Measurements from ENCODE around the gene FBXO11. TPM values are rescaled to one million over a fixed set of nuclear protein-coding genes. Genes with fewer than 3 reads are reported as not detected.
A peak's percentile ranks its signal among the peaks of the same experiment; 100 is the strongest.
"Not testable (repeated sequence)": the region's sequence is repeated elsewhere in the genome, so short reads cannot be mapped to it uniquely, and the experiment has no call there.

Gene FBXO11
- total RNA-seq, 1 donor from 2014 or later, result 15.1 TPM

DNA sequence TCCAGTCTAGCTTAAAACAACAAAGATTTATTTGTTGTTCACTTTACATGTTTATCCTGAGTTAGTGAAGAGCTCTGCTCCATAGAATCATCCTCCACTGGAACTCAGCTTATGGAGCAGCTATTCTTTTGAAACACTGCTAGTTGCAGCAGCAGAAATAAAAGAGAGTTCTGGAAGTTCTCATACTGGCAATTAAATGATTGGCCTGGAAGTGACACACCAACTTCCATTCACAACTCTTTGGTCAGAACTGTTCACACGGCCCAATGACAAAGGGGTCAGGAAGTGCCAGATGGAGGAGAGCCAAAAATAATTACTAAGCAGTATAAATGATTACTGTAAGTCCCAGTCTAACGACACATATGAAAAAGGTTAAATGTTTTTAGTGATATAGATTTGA lies 39.1 kb downstream of the FBXO11 start:
- peaks cover 2 to 13% of the 10 kb centered on the region in 2 donors for H3K4me1 ChIP-seq
- H3K27me3 ChIP-seq, result no peaks in the 10 kb centered on the region
- peak overlapping the region in 1 of 2 donors; percentile 22 for H3K27ac ChIP-seq
- TF ChIP-seq, protein P1, sequence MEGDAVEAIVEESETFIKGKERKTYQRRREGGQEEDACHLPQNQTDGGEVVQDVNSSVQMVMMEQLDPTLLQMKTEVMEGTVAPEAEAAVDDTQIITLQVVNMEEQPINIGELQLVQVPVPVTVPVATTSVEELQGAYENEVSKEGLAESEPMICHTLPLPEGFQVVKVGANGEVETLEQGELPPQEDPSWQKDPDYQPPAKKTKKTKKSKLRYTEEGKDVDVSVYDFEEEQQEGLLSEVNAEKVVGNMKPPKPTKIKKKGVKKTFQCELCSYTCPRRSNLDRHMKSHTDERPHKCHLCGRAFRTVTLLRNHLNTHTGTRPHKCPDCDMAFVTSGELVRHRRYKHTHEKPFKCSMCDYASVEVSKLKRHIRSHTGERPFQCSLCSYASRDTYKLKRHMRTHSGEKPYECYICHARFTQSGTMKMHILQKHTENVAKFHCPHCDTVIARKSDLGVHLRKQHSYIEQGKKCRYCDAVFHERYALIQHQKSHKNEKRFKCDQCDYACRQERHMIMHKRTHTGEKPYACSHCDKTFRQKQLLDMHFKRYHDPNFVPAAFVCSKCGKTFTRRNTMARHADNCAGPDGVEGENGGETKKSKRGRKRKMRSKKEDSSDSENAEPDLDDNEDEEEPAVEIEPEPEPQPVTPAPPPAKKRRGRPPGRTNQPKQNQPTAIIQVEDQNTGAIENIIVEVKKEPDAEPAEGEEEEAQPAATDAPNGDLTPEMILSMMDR (IDR thresholded peaks at IDR 0.05), result no peak
- no peak overlapping the region for H3K4me3 ChIP-seq
- intact Hi-C loops (cut with DNase I), result no loop called here
- H3K9me3 ChIP-seq, result no peaks in the 10 kb centered on the region
- peak in 1 of 2 donors; percentile 73 for DNase-seq (ENCODE audit: low spot score in 2 of 2)
- peaks cover 0 to 3% of the 10 kb centered on the region in 2 donors for H3K36me3 ChIP-seq

DNA sequence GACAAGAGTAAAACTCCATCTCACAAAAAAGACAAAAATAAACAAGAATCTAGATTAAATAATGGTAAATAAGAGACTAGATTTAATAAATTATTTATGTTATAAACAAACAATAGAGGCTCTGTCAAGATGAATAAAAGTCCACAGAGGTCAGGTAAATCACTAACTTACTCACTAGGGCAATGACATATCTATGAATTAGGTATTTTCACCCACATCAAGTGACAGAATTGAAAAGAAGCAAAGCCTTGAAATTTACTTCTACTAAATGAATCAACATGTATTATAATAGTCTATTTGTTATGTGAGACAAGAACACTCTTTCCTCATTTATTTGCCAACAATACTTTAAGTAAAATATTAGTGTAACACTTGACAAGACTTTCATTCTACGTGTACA lies 41.7 kb downstream of the FBXO11 start:
- no peak for DNase-seq (ENCODE audit: low spot score in 2 of 2)
- TF ChIP-seq, protein P1 (IDR thresholded peaks at IDR 0.05), result no peak
- Histone ChIP-seq H3K4me3 (no peak overlapping the region), H3K9me3 (no peaks in the 10 kb centered on the region), H3K36me3 (no peaks in the 10 kb centered on the region), H3K4me1 (peaks cover 6 to 15% of the 10 kb centered on the region in 2 donors), H3K27ac (no peak overlapping the region), H3K27me3 (no peaks in the 10 kb centered on the region)
- intact Hi-C loops (cut with DNase I), result no loop called here

DNA sequence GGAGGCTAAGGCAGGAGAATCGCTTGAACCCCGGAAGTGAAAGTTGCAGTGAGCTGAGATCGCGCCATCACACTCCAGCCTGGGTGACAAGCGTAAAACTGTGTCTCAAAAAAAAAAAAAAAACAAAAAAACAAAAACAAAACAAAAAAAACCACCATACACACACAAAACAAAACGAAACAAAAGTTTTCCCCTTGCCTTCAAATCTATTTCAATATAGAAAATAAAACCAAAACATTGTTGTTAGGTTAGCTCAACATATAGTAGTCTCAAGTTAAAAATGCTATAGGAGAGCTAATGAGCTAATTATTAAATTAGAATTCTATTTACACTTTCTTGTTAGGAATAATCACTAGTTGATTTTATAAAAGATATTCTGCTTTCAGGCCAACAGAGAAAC lies 43.3 kb downstream of the FBXO11 start:
- H3K4me3 ChIP-seq, result no peak overlapping the region
- no peaks in the 10 kb centered on the region for H3K27me3 ChIP-seq
- H3K27ac ChIP-seq, result no peak overlapping the region
- no peak for DNase-seq (ENCODE audit: low spot score in 2 of 2)
- intact Hi-C loops (cut with DNase I), result no loop called here
- H3K36me3 ChIP-seq, result no peaks in the 10 kb centered on the region
- peaks cover 6 to 15% of the 10 kb centered on the region in 2 donors for H3K4me1 ChIP-seq
- no peaks in the 10 kb centered on the region for H3K9me3 ChIP-seq
- TF ChIP-seq, protein P1 (IDR thresholded peaks at IDR 0.05), result no peak

DNA sequence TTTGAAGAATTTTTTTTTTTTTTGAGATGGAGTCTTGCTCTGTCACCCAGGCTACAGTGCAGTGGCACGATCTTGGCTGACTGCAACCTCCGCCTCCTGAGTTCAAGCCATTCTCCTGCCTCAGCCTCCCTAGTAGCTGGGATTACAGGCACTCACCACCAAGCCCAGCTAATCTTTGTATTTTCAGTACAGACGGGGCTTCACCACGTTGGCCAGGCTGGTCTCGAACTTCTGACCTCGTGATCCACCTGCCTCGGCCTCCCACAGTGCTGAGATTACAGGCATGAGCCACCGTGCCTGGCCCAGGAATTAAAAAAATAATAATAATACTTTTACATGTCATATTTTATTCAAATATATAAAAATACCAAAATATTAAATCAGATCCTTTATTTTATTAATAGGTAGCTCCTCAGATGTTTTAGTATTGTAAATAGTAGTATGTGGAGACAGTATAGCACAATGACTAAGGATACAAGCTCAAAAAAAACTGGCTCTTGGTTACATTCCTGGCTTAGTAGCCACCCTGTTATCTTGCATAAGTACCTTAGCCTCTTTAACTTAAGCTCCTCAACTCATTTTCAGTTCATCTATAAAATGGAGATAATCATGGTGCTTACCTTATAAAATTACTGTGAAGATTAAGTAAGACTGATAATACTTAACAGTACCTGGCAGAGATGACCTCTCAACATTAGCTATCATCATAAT lies 53.1 kb downstream of the FBXO11 start:
- H3K9me3 ChIP-seq; H3K27ac ChIP-seq; H3K27me3 ChIP-seq; DNase-seq (ENCODE audit: low spot score in 2 of 2); H3K4me3 ChIP-seq; H3K36me3 ChIP-seq; H3K4me1 ChIP-seq; intact Hi-C loops (cut with DNase I): not testable (repeated sequence)

DNA sequence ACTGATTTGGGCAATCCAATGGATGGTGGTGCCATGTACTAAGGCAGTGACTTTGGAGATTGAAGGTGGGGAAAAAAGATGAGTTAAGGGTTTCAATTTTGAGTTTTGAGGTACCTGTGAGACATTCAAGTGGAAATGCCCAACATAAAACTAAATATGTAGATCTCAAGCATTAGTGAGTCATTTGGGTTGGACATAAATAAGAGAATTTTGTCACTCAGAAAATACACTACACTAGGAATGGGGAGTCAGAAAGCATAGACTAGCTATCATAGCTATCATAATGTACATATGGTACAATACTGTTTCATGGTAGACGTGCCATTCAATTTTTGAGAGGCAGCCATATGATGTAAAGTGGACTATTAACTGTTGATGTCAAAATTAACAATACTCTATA lies 56.1 kb downstream of the FBXO11 start:
- DNase-seq (ENCODE audit: low spot score in 2 of 2), result no peak
- TF ChIP-seq, protein P1 (IDR thresholded peaks at IDR 0.05), result no peak
- no peaks in the 10 kb centered on the region for H3K9me3 ChIP-seq
- H3K27ac ChIP-seq, result no peak overlapping the region
- intact Hi-C loops (cut with DNase I), result no loop called here
- H3K36me3 ChIP-seq, result no peaks in the 10 kb centered on the region
- no peak overlapping the region for H3K4me3 ChIP-seq
- no peaks in the 10 kb centered on the region for H3K27me3 ChIP-seq
- peaks cover 0 to 5% of the 10 kb centered on the region in 2 donors for H3K4me1 ChIP-seq

DNA sequence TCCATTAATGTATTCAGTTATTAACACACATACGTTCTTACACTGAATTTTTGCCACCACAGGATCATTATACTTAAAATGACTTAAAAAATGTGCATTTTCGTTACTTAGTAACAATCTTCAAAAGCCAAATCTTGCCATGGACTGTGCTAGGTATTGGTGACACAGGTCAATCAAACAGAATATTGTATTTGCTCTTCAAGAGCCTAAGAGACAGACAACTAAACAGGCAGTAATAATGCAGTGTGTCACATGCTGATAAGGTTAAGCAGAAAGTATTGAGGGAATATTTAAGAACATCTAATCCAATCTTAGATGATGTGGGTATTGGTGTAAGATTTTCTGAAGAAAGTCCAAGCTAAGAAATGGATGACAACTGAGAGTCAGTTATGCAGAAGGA lies 56.9 kb downstream of the FBXO11 start:
- Histone ChIP-seq H3K9me3 (no peaks in the 10 kb centered on the region), H3K4me1 (peaks cover 0 to 7% of the 10 kb centered on the region in 2 donors), H3K27ac (no peak overlapping the region), H3K4me3 (no peak overlapping the region), H3K36me3 (no peaks in the 10 kb centered on the region), H3K27me3 (no peaks in the 10 kb centered on the region)
- no peak for DNase-seq (ENCODE audit: low spot score in 2 of 2)
- intact Hi-C loops (cut with DNase I), result no loop called here
- TF ChIP-seq, protein P1 (IDR thresholded peaks at IDR 0.05), result no peak
